Hepatocyte (in vitro differentiated cells): ENCODE data around the gene STPG2. TPM values are rescaled to one million over a fixed set of nuclear protein-coding genes. Genes with fewer than 3 reads are reported as not detected.

Experiments used
- DNase-seq: peaks from one replicate; pipeline ENCODE4 v3.0.0-alpha.2; 2016; ENCODE audit warnings: low spot score
- H2AFZ ChIP-seq: fragments of 200-600 bp; sonication (generic); 2 replicates; pipeline ENCODE4 v1.6.0; 2016; ENCODE audit warnings: antibody characterized with exemption, mild to moderate bottlenecking
- H3K27ac ChIP-seq: fragments of 200-600 bp; sonication (generic); 2 replicates; pipeline ENCODE4 v1.5.1; 2016; ENCODE audit warnings: mild to moderate bottlenecking
- H3K27me3 ChIP-seq: fragments of 200-600 bp; sonication (generic); 2 replicates; pipeline ENCODE4 v1.6.1; 2016
- H3K36me3 ChIP-seq: fragments of 200-600 bp; sonication (generic); replicated peaks from 2 replicates; pipeline ENCODE4 v1.5.1; 2016; ENCODE audit warnings: low read depth; ENCODE audit not compliant: insufficient read depth
- H3K4me1 ChIP-seq: fragments of 200-600 bp; sonication (generic); 2 replicates; pipeline ENCODE4 v1.5.1; 2016; ENCODE audit warnings: mild to moderate bottlenecking, moderate library complexity; ENCODE audit not compliant: insufficient read depth
- H3K4me2 ChIP-seq: fragments of 200-600 bp; sonication (generic); 2 replicates; pipeline ENCODE4 v1.6.0; 2016
- H3K4me3 ChIP-seq: fragments of 200-600 bp; sonication (generic); 2 replicates; pipeline ENCODE4 v1.5.1; 2016; ENCODE audit warnings: mild to moderate bottlenecking
- H3K79me2 ChIP-seq: fragments of 200-600 bp; sonication (generic); 2 replicates; pipeline ENCODE4 v1.6.0; 2017; ENCODE audit warnings: mild to moderate bottlenecking
- H3K9me2 ChIP-seq: fragments of 200-600 bp; sonication (generic); replicated peaks from 2 replicates; pipeline ENCODE4 v1.6.0; 2017; ENCODE audit warnings: mild to moderate bottlenecking; ENCODE audit not compliant: insufficient read depth
- H3K9me3 ChIP-seq: fragments of 200-600 bp; sonication (generic); 2 replicates; pipeline ENCODE4 v1.5.1; 2016; ENCODE audit warnings: low read depth, mild to moderate bottlenecking
- H4K20me1 ChIP-seq: fragments of 200-600 bp; sonication (generic); 2 replicates; pipeline ENCODE4 v1.6.0; 2016; ENCODE audit warnings: mild to moderate bottlenecking; ENCODE audit not compliant: insufficient read depth, poor library complexity, severe bottlenecking
- EZH2 ChIP-seq: fragments of 200-600 bp; sonication (generic); IDR thresholded peaks from 2 replicates; pipeline ENCODE4 v1.6.1; 2016; ENCODE audit warnings: antibody characterized with exemption, mild to moderate bottlenecking, borderline replicate concordance
- EZH2phosphoT487 ChIP-seq: fragments of 200-600 bp; sonication (generic); IDR thresholded peaks from one replicate; pipeline ENCODE4 v1.6.1; 2018; ENCODE audit warnings: antibody characterized with exemption, mild to moderate bottlenecking, low read depth, moderate library complexity; ENCODE audit not compliant: unreplicated experiment, severe bottlenecking
- WGBS: methylation state at CpG from one replicate; pipeline ENCODE4 v1.1.6; 2016; ENCODE audit warnings: low lambda C conversion rate; ENCODE audit errors: missing lambda C conversion rate; 5-methylcytosine and 5-hydroxymethylcytosine counted together
- polyA plus RNA-seq: library from polyadenylated mRNA; unstranded; fragments of >200 nt; fragmentation: Nextera tagmentation; extraction: Ambion mirVana; gene quantifications from 2 replicates; pipeline ENCODE4 v1.2.1, GENCODE V29; 2016
- total RNA-seq: library from RNA; depleted of rRNA; stranded (reverse); fragments of >200 nt; gene quantifications from 2 replicates; pipeline ENCODE4 v1.2.3, GENCODE V29; 2014
- TF ChIP-seq, protein P1 (sequence below): fragments of 200-600 bp; sonication (generic); IDR thresholded peaks from 2 replicates; pipeline ENCODE4 v1.5.1; 2016; ENCODE audit warnings: antibody characterized with exemption, mild to moderate bottlenecking; ENCODE audit not compliant: poor library complexity

Gene STPG2
- total and polyA plus RNA-seq, 2 experiments from 2014 or later, result 0.17 to 0.98 TPM

- H3K4me1 ChIP-seq, result no peaks in the 10 kb centered on the region
- H3K9me2 ChIP-seq, result no peaks in the 10 kb centered on the region
- no peaks in the 10 kb centered on the region for H3K9me3 ChIP-seq
- no peaks in the 10 kb centered on the region for H3K27me3 ChIP-seq
- DNase-seq, result no peak
- H3K36me3 ChIP-seq, result no peaks in the 10 kb centered on the region
- 77% methylated on average over 3 of the region's 3 CpGs for WGBS
- no peak overlapping the region for H3K4me3 ChIP-seq
- H2AFZ ChIP-seq, result no peak overlapping the region
- H3K4me2 ChIP-seq, result no peak overlapping the region
- no peak overlapping the region for H3K27ac ChIP-seq
- TF ChIP-seq EZH2 (no peak), EZH2phosphoT487 (no peak)
- TF ChIP-seq, protein P1, sequence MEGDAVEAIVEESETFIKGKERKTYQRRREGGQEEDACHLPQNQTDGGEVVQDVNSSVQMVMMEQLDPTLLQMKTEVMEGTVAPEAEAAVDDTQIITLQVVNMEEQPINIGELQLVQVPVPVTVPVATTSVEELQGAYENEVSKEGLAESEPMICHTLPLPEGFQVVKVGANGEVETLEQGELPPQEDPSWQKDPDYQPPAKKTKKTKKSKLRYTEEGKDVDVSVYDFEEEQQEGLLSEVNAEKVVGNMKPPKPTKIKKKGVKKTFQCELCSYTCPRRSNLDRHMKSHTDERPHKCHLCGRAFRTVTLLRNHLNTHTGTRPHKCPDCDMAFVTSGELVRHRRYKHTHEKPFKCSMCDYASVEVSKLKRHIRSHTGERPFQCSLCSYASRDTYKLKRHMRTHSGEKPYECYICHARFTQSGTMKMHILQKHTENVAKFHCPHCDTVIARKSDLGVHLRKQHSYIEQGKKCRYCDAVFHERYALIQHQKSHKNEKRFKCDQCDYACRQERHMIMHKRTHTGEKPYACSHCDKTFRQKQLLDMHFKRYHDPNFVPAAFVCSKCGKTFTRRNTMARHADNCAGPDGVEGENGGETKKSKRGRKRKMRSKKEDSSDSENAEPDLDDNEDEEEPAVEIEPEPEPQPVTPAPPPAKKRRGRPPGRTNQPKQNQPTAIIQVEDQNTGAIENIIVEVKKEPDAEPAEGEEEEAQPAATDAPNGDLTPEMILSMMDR, result no peak
- H3K79me2 ChIP-seq, result no peaks in the 10 kb centered on the region
- H4K20me1 ChIP-seq, result no peaks in the 10 kb centered on the region
These were observed 618.0 kb downstream of the STPG2 start for GRCh38 chr4:97525236-97525635.

DNA sequence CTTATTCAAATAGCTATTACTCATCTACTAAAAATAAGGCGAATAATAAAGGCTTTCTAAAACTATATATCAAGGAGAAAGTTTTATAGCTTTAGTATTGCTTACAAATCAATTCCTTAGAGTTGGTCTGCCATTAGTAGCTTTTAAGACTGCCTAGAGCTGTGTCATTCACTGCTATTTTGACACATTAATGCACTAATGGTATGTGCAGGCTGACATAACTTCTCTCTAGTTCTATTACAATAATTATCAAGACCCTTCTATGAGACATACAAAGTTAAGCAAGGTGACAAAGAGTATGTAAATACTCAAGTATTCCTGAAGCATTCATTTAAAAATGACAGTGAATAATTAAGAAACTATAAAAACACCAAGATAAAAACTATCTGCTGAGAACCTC, 625.3 kb downstream of the STPG2 start:
- H3K79me2 ChIP-seq, result no peaks in the 10 kb centered on the region
- no peaks in the 10 kb centered on the region for H4K20me1 ChIP-seq
- H3K27me3 ChIP-seq, result no peaks in the 10 kb centered on the region
- DNase-seq, result no peak
- H3K4me3 ChIP-seq, result no peak overlapping the region
- H3K27ac ChIP-seq, result no peak overlapping the region
- no peak overlapping the region for H3K4me2 ChIP-seq
- TF ChIP-seq EZH2phosphoT487 (no peak), EZH2 (no peak)
- TF ChIP-seq, protein P1, result no peak
- H3K9me3 ChIP-seq, result no peaks in the 10 kb centered on the region
- H2AFZ ChIP-seq, result no peak overlapping the region
- H3K4me1 ChIP-seq, result no peaks in the 10 kb centered on the region
- H3K36me3 ChIP-seq, result no peaks in the 10 kb centered on the region
- no peaks in the 10 kb centered on the region for H3K9me2 ChIP-seq
- WGBS, result 95% methylated on average over 1 of the region's 1 CpG

GRCh38 chr4:97513917-97514316, 629.4 kb downstream of the STPG2 start:
- no peak for DNase-seq

More at GRCh38 chr4:97513917-97514316, 629.4 kb downstream of the STPG2 start:
- no peak for TF ChIP-seq EZH2
- no peak for TF ChIP-seq EZH2phosphoT487
- TF ChIP-seq, protein P1, result no peak
- no peak overlapping the region for H3K4me3 ChIP-seq
- no peaks in the 10 kb centered on the region for H4K20me1 ChIP-seq
- no peak overlapping the region for H2AFZ ChIP-seq
- H3K79me2 ChIP-seq, result no peaks in the 10 kb centered on the region
- no peaks in the 10 kb centered on the region for H3K9me3 ChIP-seq
- H3K9me2 ChIP-seq, result no peaks in the 10 kb centered on the region
- WGBS, result 65% methylated on average over 3 of the region's 3 CpGs
- H3K4me2 ChIP-seq, result no peak overlapping the region
- no peak overlapping the region for H3K27ac ChIP-seq
- H3K4me1 ChIP-seq, result no peaks in the 10 kb centered on the region
- no peaks in the 10 kb centered on the region for H3K36me3 ChIP-seq
- H3K27me3 ChIP-seq, result no peaks in the 10 kb centered on the region

Other genes starting within 250 kb of the STPG2 start
- 36.2 and 42.7 TPM in 2 replicates for gene RAP1GDS1, start 117.9 kb upstream of the STPG2 start, total RNA-seq
- 25.3 and 28.5 TPM in 2 replicates for gene RAP1GDS1, start 117.9 kb upstream of the STPG2 start, polyA plus RNA-seq